ENCODE results near the gene TULP4.
"Not testable (repeated sequence)": the region's sequence is repeated elsewhere in the genome, so short reads cannot be mapped to it uniquely, and the experiment has no call there.

The TULP4 gene

GRCh38 chr6:158522616-158523015 lies 210.4 kb downstream of the TULP4 start:
- no peak overlapping the region for H3K27ac ChIP-seq
- H3K4me3 ChIP-seq = no peak overlapping the region
- no peak for DNase-seq (ENCODE audit: low spot score)
- TF ChIP-seq CTCF (IDR thresholded peaks at IDR 0.05) = no peak

GRCh38 chr6:158524311-158524710 lies 212.0 kb downstream of the TULP4 start:
- TF ChIP-seq CTCF (IDR thresholded peaks at IDR 0.05) = no peak
- no peak overlapping the region for H3K27ac ChIP-seq
- H3K4me3 ChIP-seq = no peak overlapping the region
- no peak for DNase-seq (ENCODE audit: low spot score)

- not testable (repeated sequence) for H3K27ac ChIP-seq; DNase-seq (ENCODE audit: low spot score); H3K4me3 ChIP-seq
Observed at GRCh38 chr6:158527858-158528257, 215.6 kb downstream of the TULP4 start.

- TF ChIP-seq CTCF (IDR thresholded peaks at IDR 0.05) = no peak
- Histone ChIP-seq H3K27ac (no peak overlapping the region), H3K4me3 (no peak overlapping the region)
- DNase-seq (ENCODE audit: low spot score) = no peak
Observed at GRCh38 chr6:158528826-158529225, 216.6 kb downstream of the TULP4 start.

GRCh38 chr6:158529629-158530028 lies 217.4 kb downstream of the TULP4 start:
- no peak for DNase-seq (ENCODE audit: low spot score)
- Histone ChIP-seq H3K4me3 (no peak overlapping the region), H3K27ac (no peak overlapping the region)
- TF ChIP-seq CTCF (IDR thresholded peaks at IDR 0.05) = no peak

- TF ChIP-seq CTCF (IDR thresholded peaks at IDR 0.05) = no peak
- no peak for DNase-seq (ENCODE audit: low spot score)
- Histone ChIP-seq H3K27ac (no peak overlapping the region), H3K4me3 (no peak overlapping the region)
Observed at GRCh38 chr6:158531566-158531965, 219.3 kb downstream of the TULP4 start.

- Histone ChIP-seq H3K4me3 (no peak overlapping the region), H3K27ac (no peak overlapping the region)
- TF ChIP-seq CTCF (IDR thresholded peaks at IDR 0.05) = no peak
- DNase-seq (ENCODE audit: low spot score) = no peak
Observed at GRCh38 chr6:158531970-158532369, 219.7 kb downstream of the TULP4 start.

Data from coronary artery (tissue), 2 donors.